CD4-positive, alpha-beta T cell treated with Interleukin-2 at 100 ng/mL for 4 hours (primary cell): ENCODE measurements around the gene FAM234B.
"Not testable (repeated sequence)": the region's sequence is repeated elsewhere in the genome, so short reads cannot be mapped to it uniquely, and the experiment has no call there.

Experiments used
- DNase-seq: peaks from one replicate; pipeline ENCODE4 v3.0.0-alpha.2; 2020; ENCODE audit warnings: low spot score

FAM234B gene

DNA sequence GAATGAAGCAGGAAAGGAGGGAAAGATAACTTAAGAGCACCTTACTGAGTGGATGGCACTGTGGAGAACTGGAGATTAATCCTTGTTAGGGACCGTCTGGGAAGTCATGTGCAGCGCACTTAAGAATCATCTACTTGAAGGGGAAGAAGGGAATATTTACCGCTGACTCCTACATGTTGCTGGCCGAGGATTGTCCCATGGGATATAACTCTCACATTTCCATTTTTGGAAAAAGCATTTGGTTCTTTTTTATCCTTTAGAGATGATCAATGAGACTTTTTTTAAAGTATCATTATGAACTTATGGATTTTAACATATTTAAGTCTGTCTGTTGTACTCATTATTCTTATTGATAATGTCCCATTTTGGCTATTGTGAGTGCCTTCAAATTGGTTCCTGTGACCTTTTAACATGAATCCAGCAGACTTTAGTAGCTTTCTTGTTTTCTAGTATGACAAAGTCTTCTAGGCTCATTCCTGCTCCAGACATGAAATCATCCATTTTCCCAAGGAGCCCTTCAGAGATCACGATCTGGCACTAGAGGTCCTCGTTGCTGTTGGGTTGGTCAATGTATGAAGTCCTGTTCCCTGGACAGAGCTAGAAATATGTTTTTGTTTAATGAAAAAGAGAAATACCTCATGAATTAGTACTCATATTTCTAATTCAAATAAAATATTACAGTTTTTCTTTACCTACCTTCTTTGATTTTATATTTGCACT, 20.2 kb upstream of the FAM234B start:
- no peak for DNase-seq

DNA sequence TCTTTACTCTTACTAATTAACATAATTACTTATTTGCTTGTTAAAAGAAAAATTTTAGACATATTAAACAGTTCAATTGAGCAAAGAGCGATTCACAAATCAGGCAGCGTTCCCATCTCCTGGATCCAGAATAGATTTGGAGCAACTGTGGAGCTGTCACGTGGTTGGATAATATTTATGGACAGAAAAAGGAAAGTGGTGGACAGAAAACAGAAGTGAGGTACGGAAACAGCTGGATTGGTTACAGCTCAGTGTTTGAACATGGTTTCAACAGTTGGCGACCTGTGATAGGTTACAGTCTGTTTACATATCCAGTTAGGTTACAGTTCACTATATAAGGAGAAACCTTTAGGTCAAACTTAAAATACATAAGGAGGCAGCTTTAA, 19.7 kb upstream of the FAM234B start:
- DNase-seq, result no peak

DNA sequence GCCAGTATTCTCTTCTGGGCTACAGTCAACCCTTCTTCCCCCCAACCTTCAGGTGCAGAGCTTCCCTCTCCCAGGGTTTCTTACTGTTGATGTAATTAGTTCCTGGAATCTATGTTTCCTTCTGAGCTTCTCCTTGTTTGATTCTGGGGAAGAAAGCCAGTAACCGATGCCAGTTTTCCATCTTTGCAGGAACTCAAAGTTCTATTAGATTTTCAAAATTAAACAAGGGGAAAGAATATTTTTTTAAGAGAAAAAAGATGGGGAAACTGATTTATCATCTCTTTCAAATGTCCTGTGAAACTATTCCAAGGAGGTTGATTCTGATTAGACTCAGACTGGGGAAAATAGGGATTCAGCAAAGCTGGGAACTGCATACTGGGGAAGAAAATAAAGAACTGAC, 17.9 kb upstream of the FAM234B start:
- no peak for DNase-seq

DNA sequence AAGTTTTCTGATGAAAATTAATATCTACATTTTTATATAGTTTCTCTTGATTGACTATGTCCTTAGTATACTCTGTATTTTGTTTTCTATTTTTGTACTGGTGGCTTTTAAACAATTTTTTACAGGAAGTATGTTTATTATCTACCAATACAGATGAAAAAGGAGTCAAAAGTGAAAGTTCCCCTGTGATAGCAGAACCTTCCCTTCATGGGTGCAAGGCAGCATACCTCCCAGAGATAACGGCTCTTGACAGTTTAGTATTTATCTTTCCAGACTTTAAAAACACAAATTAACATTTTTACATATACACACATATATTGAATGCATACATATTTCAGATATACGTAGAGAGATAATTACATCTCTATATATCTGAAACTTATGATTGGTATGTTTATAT, 17.1 kb upstream of the FAM234B start:
- DNase-seq, result no peak

DNA sequence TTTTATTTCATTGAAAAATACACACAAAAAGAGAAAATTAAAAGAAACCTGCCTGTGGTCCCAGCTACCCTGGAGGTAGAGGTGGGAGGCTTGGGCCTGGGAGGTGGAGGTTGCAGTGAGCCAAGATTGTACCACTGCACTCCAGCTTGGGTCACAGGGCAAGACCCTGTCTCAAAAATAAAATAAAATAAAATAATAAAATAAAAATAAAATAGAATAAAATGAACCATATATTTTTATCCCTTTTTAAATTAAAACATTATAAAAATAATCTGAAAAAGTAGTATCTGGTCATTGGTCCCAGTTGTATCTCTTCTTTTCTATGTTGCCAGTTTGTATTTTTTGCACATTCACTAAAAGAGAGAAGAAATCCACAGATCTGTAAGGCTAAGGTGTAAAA, 16.7 kb upstream of the FAM234B start:
- no peak for DNase-seq

DNA sequence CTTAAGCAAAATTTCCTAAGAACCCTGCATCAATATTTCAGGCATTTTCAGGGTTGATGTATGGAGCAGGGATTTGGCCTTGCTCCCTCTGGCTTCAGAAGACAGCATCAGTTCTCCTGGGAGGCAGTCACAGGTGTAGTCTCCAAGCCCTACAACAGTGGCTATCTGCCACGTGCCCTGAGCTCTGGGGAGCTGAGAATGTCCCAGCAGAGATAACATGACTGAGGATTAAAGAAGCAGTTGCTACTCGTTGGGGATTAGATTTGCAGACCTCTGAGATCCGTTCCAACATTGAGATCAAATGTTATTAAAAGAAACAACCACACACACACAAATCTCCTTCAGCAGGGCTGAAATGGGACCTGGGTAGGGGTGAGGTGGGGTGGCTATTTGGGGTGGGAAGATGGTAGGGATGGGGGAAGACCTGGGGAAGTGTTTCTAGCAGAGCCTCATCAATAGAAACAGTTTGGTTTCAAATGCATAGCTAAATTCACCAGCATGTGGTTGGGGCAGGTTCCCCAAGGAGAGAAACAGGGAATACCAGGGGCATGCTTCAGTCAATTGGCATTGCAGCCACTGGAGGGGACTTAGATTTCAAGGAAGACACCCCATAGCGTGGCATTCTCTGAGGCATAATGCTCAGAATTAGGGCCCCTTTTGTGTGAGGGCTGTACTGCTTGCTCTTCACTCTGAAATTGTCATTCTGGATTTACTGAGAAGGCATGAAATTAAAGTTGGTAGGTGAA, 15.2 kb upstream of the FAM234B start:
- no peak for DNase-seq

DNA sequence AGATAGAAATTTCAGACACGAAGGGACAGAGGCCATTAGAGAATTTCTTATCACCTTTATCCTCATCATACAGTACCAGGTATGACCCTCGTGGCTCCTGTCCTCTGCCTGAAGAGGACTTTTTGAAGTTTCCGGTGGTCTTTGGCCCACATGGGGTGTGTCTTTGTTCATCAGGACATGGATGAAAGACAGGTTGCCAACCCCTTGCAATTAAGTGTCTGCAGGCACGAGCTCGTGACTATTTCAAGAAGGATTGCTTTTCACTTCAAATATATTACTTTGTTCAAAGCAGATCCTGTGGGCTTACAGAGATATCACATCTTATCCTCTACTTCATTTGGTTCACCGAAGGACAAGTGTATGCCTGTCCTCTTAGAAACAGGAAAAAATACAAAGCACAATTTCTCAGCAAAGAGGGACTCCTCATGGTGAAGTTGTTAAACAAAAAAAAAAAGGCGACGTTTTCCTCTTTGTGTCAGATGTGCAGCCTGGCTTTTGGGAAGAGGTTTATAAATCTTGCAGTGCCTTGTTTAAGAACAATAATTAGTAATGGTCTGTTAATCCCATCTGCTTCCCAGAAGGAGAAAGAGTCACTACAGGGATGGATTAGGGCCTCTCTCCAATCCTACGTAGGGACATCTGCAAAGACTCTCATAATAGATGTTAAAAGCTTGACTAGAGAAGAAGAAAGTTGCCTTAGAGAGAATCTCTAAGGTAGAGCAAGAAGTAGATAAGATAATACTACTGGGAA, 13.5 kb upstream of the FAM234B start:
- DNase-seq, result no peak

DNA sequence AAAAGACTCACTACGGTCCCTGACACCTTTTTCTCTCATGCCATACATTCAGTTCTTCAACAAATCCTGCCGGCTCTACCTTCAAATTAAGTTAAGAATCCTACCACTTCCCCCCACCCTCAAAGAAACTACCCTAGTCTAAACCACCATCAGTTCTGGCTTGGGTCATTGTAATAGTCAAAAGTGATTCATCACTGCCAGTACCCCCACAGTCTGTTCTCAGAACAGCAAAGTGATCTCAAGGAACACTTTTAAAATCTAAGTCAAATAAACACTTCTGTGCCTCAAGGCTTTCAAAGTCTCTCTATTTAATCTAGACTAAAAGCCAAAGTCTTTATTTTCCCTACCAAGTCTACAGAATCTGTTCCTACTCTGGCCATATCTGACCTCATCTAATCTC, 12.0 kb upstream of the FAM234B start:
- DNase-seq, result no peak

DNA sequence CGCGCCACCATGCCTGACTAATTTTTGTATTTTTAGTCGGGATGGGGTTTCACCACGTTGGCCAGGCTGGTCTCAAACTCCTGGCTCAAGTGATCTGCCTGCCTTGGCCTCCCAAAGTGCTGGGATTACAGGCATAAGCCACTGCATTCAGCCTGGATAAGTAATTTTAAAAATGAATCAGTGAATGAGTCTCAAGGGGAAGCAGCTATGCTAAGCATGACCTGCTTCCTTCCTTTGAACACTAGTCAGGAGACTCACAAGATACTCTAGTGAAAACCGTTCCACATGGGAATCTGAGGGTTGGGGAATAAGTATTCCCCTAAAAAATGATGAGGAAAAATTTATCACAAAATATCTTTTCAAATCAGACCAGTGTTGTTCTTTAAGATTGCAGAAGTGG, 10.7 kb upstream of the FAM234B start:
- DNase-seq, result no peak

DNA sequence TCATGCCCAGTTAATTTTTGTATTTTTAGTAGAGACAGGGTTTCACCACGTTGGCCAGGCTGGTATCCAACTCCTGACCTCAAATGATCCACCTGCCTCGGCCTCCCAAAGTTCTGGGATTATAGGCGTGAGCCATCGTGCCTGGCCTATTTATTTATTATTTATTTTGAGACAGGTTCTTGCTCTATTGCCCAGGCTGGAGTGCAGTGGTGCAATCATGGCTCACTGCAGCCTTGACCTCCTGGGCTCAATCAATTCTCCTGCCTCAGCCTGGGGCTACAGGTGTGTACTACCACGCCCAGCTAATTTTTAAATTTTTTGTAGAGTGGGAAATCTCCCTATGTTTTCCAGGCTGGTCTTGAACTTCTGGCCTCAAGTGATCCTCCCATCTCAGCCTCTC, 8.8 kb upstream of the FAM234B start:
- DNase-seq, result not testable (repeated sequence)

DNA sequence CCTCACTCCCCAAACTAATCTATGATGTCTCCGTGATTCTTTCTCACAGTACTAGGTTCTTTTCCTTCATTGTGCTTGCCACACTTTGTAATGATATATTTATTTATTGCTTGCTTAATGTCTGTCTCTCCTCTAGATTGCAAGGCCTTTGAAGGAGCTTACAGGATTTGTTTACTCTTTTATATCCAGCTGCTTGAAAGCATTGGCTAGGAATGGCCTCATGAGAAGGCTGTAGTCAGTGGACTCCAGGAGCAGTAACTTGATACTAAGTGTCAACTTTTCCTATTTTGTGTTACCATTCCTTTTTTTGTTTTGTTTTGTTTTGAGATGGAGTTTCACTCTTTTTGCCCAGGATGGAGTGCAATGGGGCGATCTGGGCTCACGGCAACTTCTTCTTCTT, 7.3 kb upstream of the FAM234B start:
- no peak for DNase-seq

DNA sequence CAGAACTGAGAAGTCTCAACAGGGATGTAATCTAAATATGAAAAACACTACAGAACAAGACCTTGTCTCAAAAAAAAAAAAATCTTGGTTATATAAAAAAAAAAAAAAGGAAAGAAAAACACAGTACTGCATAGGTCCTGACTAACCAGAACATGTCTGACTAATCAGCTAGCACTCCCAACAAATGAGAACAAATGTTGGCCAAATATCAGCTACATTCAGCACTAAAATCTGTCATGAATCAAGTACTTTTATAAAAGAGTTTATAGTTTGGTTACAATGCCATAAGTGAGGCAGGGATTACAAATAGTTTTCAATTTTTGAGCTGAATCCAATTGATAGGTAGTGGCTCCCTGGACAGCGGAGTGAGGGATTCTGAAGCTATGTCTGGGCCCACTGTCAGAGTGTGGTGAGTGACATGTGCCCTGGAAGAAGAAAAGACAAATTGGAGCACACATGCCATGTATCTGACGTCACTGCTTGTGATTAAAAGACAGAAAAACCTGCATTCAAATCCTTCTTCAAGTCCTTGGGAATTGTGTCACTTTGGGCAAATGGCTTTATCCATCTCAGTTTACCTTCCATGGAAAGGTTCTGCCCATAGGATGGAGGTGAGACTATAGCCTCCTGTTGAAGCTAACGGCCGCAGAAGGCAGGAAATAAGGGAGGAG, 5.6 kb upstream of the FAM234B start:
- no peak for DNase-seq

DNA sequence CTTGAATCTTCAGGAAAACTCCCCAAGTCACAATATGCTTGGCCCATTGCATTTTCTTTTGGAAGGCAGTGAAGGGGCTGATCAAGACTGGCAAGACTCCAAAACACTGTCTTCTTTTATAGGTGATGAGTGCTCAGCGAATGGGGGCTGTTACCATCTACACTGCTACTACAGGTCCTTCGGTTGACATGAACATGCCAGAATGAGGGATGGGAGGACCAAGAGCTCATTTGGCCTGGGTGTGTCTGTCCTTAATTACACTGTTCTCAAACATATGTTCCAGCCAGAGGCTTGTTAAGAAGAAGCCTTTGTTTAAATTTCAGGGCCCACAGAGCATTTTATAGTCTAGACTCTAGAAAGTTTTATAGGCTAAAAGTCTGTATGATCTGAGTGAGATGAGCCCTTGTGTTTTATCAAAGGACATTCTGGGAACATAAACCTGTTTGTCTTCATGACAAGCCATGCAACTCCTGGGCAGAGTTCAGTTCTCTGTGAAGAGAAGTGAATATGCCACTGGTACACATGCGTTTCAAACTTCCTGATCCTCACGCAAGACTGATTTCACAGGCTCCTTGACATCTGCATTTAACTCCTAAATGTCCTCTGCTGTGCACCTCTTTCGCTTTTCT, 4.7 kb upstream of the FAM234B start:
- DNase-seq, result no peak

DNA sequence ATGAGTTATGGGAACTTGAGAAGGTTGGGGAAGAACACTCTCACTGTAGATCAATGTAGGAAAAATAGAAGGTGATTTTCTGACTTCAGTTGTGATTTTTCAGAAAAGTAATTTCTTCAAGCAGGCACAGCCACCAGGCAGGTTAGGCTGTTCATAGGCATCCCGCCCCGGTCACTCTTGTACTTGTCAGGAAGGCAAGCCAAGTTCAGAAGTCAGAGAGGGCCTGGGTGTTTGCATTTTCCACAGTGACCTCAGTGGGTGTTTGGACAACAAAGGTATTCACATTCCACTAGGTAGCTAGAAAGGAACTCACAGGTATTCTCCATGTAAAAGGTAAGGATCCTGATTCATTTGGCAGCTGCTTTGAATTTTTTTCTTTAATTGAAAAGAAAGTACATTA, 3.0 kb upstream of the FAM234B start:
- no peak for DNase-seq

DNA sequence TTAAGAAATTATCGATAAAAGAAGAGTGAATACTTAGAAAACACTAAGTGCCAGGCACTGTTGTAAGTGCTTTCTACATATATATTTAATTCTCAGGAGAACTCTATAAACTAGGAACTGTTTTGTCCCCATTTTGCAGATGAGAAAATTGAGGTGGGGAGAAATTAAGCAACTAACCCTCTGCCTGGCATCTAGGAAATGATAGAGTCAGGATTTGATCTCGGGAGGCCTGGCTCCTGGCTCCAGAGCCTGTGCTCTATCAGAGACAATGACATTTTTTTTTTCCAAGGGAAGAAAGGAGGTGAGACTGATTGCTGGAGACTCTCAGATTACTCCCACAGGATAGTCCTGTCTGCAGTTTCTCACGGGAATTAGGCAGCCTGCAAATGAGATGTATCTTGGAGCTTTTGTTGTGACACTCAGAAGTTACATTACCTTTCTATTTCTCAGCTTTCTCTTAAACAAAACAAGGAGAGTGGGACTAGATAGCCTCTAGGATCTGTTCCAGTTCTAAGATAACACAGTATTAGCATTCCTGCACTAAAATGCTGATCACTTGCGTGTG, 1.4 kb upstream of the FAM234B start:
- no peak for DNase-seq

DNA sequence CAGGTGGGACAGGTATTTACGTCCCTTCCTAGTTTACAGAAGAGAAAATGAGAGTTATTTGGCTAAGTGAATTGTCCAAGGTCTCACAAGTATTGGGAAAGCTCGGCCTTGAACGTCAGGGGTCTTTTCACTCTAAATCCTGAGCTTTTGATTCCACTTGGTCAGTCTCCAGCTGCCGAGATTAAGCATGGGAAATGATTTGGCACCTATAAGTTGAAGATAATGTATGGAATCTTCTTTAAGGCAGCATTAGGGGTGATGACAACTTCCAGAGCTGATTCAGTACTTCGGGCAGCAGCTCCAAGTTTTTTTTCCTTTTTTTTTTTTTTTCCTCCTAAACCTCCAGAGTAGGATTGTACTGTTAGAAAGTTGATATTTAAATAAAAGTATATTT, 722 bp downstream of the FAM234B start:
- no peak for DNase-seq

DNA sequence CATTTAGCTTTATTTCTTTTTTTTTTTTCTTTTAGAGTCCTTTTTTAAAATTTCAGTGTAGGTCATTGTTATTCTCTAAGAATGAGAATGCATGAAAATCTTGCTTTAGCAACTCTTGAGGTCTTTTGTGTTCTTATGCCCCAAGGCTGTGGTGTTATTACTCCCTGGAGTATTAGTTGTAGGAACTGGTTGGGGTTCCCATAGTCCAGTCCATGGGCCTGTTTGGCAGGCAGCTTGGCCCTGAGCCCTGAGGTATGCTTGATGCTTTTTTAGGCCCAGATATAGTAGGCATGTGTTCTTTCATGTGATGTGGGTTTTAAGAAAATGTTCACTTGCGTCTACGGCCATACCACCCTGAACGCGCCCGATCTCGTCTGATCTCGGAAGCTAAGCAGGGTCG, 1.6 kb downstream of the FAM234B start:
- no peak for DNase-seq

DNA sequence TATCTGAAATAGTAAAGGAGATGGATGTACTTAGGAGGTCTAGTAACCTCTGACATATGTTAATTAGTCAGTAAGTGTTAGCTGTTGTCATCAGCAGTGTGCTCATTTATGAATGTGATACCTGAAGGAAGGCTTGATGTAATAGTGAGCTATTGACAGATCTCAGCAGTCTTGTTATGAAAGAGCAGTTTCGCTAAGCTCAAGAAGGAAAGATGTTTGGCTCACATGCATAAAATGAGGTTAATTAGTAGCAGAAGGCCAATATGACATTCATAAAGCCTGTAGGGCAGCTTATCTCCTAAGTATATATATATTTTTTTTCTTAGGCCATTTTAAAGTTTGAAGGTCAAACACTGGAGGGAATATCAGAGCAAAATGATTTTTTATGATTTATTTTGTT, 2.8 kb downstream of the FAM234B start:
- no peak for DNase-seq

DNA sequence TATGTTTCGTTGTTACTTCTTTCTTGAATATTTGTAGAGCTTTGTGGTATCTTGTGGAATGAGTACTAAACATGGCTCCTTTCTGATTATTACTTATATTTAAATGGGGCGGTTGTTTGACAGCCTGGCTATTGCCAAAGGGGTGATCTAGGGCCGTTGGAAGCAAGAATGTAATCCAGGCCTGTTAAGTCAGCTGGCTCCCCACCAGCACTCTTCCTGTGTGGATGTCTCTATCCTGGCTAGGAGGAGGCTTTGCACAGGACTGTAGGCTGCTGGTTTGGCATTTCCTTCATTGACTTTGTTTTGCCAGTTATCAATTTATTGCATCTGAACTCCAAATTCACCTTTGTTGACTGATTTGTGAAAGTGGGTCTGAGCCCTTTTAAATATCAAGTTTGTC, 5.6 kb downstream of the FAM234B start:
- DNase-seq, result no peak

DNA sequence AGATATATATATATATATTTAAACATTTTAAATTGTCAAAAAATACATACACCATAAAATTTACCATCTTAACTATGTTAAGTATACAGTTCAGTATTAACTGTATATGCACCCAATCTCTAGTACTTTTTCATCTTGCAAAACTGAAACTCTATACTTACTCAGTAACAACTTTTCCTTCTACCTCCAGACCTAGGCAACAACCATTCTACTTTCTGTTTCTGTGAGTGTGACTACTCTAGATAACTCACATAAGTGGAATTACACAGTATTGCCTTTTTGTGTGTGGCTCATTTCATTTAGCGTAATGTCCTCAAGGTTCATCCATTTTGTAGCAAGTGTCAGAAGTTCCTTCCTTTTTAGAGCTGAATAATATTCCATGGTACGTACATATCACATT, 8.2 kb downstream of the FAM234B start:
- no peak for DNase-seq

DNA sequence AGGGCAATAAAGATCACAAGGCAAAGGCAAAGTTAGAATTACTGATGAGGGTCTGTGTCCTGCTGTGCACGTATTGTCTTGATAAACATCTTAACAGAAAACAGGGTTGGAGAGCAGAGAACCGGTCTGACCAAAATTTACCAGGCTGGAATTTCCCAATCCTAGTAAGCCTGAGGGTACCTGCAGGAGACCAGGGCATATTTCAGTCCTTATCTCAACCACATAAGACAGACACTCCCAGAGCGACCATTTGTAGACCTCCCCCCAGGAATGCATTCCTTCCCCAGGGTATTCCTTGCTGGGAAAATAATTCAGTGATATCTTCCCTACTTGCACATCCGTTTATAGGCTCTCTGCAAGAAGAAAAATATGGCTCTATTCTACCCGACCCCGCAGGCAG, 9.4 kb downstream of the FAM234B start:
- not testable (repeated sequence) for DNase-seq

DNA sequence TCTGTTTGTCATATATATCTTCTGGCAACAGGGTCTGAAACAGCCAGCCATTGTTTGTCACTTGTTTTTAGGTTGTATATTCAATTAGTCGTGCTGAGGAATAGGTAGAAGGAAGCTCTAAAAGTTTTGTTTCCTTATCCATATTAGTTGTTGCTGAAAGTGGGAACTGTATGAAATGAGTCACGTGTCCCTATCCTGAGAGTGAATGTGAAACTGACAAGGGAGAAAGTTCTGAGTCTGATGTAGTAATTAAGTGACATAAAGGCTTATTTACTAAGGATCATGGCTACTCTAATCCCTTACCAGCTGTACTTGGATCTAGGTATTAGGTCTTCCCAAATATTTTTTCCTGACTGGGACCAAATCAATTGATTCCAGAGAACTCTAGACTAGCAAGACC, 16.4 kb downstream of the FAM234B start:
- no peak for DNase-seq
